ENCODE data around the gene MVK. TPM values are rescaled to one million over a fixed set of nuclear protein-coding genes. Genes with fewer than 3 reads are reported as not detected.

MVK gene
- polyA plus RNA-seq, 1 of the 3 experiments (the other 2 are of a cell fraction) = 7.0 TPM

- TF ChIP-seq JUND (IDR thresholded peaks at IDR 0.05) (no peak), PBX3 (IDR thresholded peaks at IDR 0.05) (no peak), TCF12 (IDR thresholded peaks at IDR 0.05) (no peak), POLR2AphosphoS5 (IDR thresholded peaks at IDR 0.05; ENCODE audit: low read depth, low read length) (no peak), FOSL2 (IDR thresholded peaks at IDR 0.05; ENCODE audit: borderline replicate concordance, low read depth) (no peak)
Measured at GRCh38 chr12:109572506-109572845, 1.1 kb upstream of the MVK start (continued).

GRCh38 chr12:109573914-109574244 lies 285 bp downstream of the MVK start:
- no peak for DNase-seq
- ChIA-PET POLR2A (interaction anchor here (0.7 to 1.3 kb wide), 4 partner anchors 17 to 146 kb away, joined by 3 to 4 read pairs (median 4); no protein-coding TSS in a partner anchor), CTCF (interaction anchor here (0.8 to 3.2 kb wide), 16 partner anchors 10 to 307 kb away, joined by 3 to 14 read pairs (median 4); partner anchors contain the start of gene GLTP)
- H2AFZ ChIP-seq (ENCODE audit: low read depth) = peak overlapping the region; percentile 87
- H3K9ac ChIP-seq = peak overlapping the region; percentile 63; the same call in 1 of the 2 replicates
- no peaks in the 10 kb centered on the region for H3K79me2 ChIP-seq (ENCODE audit: insufficient read depth)
- H3K36me3 ChIP-seq (replicated peaks in 1 of 2; ENCODE audit: control insufficient read depth in 1 of 2, insufficient read depth in 2 of 2, low read length in 1 of 2) = peaks cover 10 to 29% of the 10 kb centered on the region in 2 experiments
- H3K27ac ChIP-seq (ENCODE audit: low read depth in 2 of 2, low read length in 1 of 2) = peak overlapping the region in 1 of 2 experiments; percentile 48; a peak in 1 of 4 replicates
- no peaks in the 10 kb centered on the region for H3K9me3 ChIP-seq
- peak overlapping the region; percentile 80 for H3K4me2 ChIP-seq
- H3K4me3 ChIP-seq (ENCODE audit: low read depth in 2 of 2, low read length in 1 of 2) = peak overlapping the region; percentile 66 to 77
- 7% methylated on average over 9 of the region's 13 CpGs for WGBS (ENCODE audit: low lambda C conversion rate)
- peaks cover 0 to 14% of the 10 kb centered on the region in 2 experiments; a peak in 2 of 4 replicates for H3K4me1 ChIP-seq (ENCODE audit: control insufficient read depth in 1 of 2, insufficient read depth in 2 of 2, low read depth in 1 of 2, low read length in 1 of 2)
- no peak for TF ChIP-seq SMC3 (IDR thresholded peaks at IDR 0.05; ENCODE audit: low read depth, low read length)
- no peak for TF ChIP-seq IRF3 (IDR thresholded peaks at IDR 0.05; ENCODE audit: low read depth, low read length)
- TF ChIP-seq EZH2phosphoT487 (IDR thresholded peaks at IDR 0.05; ENCODE audit: borderline replicate concordance, low read depth) = no peak
- no peak for TF ChIP-seq FOXJ3 (CRISPR knock-in tag; IDR thresholded peaks at IDR 0.05)
- TF ChIP-seq SIN3A (IDR thresholded peaks at IDR 0.05; ENCODE audit: borderline replicate concordance, low read depth, low read length) = no peak
- no peak for TF ChIP-seq TAF1 (IDR thresholded peaks at IDR 0.05; ENCODE audit: borderline replicate concordance, low read depth, low read length)
- H3K27me3 ChIP-seq (ENCODE audit: insufficient read depth) = no peaks in the 10 kb centered on the region
- no peaks in the 10 kb centered on the region for H3F3A ChIP-seq (replicated peaks; ENCODE audit: insufficient read depth)
- no peaks in the 10 kb centered on the region for H4K20me1 ChIP-seq (ENCODE audit: insufficient read depth)
- no peaks in the 10 kb centered on the region for H3K9me2 ChIP-seq

GRCh38 chr12:109575683-109576082 lies 2.1 kb downstream of the MVK start:
- Histone ChIP-seq H3K27me3 (ENCODE audit: insufficient read depth) (no peaks in the 10 kb centered on the region), H3K4me3 (ENCODE audit: low read depth in 2 of 2, low read length in 1 of 2) (no peak overlapping the region), H3K9me2 (no peaks in the 10 kb centered on the region), H3F3A (replicated peaks; ENCODE audit: insufficient read depth) (no peaks in the 10 kb centered on the region), H3K4me2 (no peak overlapping the region), H3K27ac (ENCODE audit: low read depth in 2 of 2, low read length in 1 of 2) (no peak overlapping the region), H3K4me1 (ENCODE audit: control insufficient read depth in 1 of 2, insufficient read depth in 2 of 2, low read depth in 1 of 2, low read length in 1 of 2) (peaks cover 0 to 14% of the 10 kb centered on the region in 2 experiments; a peak in 2 of 4 replicates), H2AFZ (ENCODE audit: low read depth) (no peak overlapping the region), H3K79me2 (ENCODE audit: insufficient read depth) (no peaks in the 10 kb centered on the region), H3K9ac (no peak overlapping the region), H4K20me1 (ENCODE audit: insufficient read depth) (no peaks in the 10 kb centered on the region), H3K36me3 (replicated peaks in 1 of 2; ENCODE audit: control insufficient read depth in 1 of 2, insufficient read depth in 2 of 2, low read length in 1 of 2) (peaks cover 10 to 34% of the 10 kb centered on the region in 2 experiments), H3K9me3 (no peaks in the 10 kb centered on the region)
- ChIA-PET CTCF (interaction anchor here (0.6 to 1.7 kb wide), 5 partner anchors 14 to 76 kb away, joined by 3 to 6 read pairs (median 5); no protein-coding TSS in a partner anchor), POLR2A (no interaction called here)
- DNase-seq = no peak
- 77% methylated on average over 3 of the region's 3 CpGs for WGBS (ENCODE audit: low lambda C conversion rate)
- no peak for TF ChIP-seq RAD21 (IDR thresholded peaks at IDR 0.05; ENCODE audit: low read length)
- TF ChIP-seq TAF1 (IDR thresholded peaks at IDR 0.05; ENCODE audit: borderline replicate concordance, low read depth, low read length) = no peak
- TF ChIP-seq RXRA (IDR thresholded peaks at IDR 0.05; ENCODE audit: borderline replicate concordance, low read depth) = no peak
- TF ChIP-seq SMC3 (IDR thresholded peaks at IDR 0.05; ENCODE audit: low read depth, low read length) = no peak
- no peak for TF ChIP-seq CTCF (IDR thresholded peaks at IDR 0.05)
- no peak for TF ChIP-seq FOXJ3 (CRISPR knock-in tag; IDR thresholded peaks at IDR 0.05)
- TF ChIP-seq FOSL2 (IDR thresholded peaks at IDR 0.05; ENCODE audit: borderline replicate concordance, low read depth) = no peak
- TF ChIP-seq GABPA (IDR thresholded peaks at IDR 0.05; ENCODE audit: low read depth) = no peak
- TF ChIP-seq GATA2 (CRISPR knock-in tag; IDR thresholded peaks at IDR 0.05) = no peak
- no peak for TF ChIP-seq RFX5 (IDR thresholded peaks at IDR 0.05; ENCODE audit: low read length)
- TF ChIP-seq USF2 (IDR thresholded peaks at IDR 0.05; ENCODE audit: borderline replicate concordance, low read depth, low read length) = no peak
- TF ChIP-seq ELF1 (IDR thresholded peaks at IDR 0.05) = no peak
- no peak for TF ChIP-seq MXI1 (IDR thresholded peaks at IDR 0.05; ENCODE audit: low read depth, low read length)
- TF ChIP-seq NRF1 (IDR thresholded peaks at IDR 0.05; ENCODE audit: low read depth, low read length) = no peak
- TF ChIP-seq PBX3 (IDR thresholded peaks at IDR 0.05) = no peak
